ENCODE results near the gene PIK3C3. TPM values are rescaled to one million over a fixed set of nuclear protein-coding genes. Genes with fewer than 3 reads are reported as not detected.

PIK3C3 gene
- total and polyA plus RNA-seq, 9 of the 15 experiments (the other 6 are each of a cell fraction or from before 2014, with no cell fraction given): 27.0 to 101 (median 42.9) TPM

- TF ChIP-seq NFYB (IDR thresholded peaks at IDR 0.05; ENCODE audit: extremely low read depth, insufficient read length) (peak; percentile 95), ZBTB12 (CRISPR knock-in tag; IDR thresholded peaks at IDR 0.05) (peak; percentile 64), TBL1XR1 (IDR thresholded peaks at IDR 0.05; ENCODE audit: low read length in 2 of 2) (peak in 1 of 2 experiments; percentile 79; a peak in 2 of 4 replicates), ZNF384 (IDR thresholded peaks at IDR 0.05; ENCODE audit: low read depth, low read length) (peak; percentile 100), ZNF140 (CRISPR knock-in tag; IDR thresholded peaks at IDR 0.05) (no peak), ZNF707 (CRISPR knock-in tag; conservative IDR thresholded peaks at IDR 0.05) (no peak; the same call in 1 of the 2 replicates), MAFG (tag; conservative IDR thresholded peaks at IDR 0.05) (peak; percentile 28; the same call in 1 of the 2 replicates), FOXJ2 (tag; IDR thresholded peaks at IDR 0.05) (peak; percentile 87), MCM7 (IDR thresholded peaks at IDR 0.05) (no peak), ZBTB11 (CRISPR knock-in tag; IDR thresholded peaks at IDR 0.05) (peak in 1 of 3 experiments; percentile 83; a peak in 2 of 6 replicates), E2F8 (IDR thresholded peaks at IDR 0.05; ENCODE audit: low read depth, partially characterized antibody) (peak; percentile 82), ZNF274 (IDR thresholded peaks at IDR 0.05; ENCODE audit: borderline replicate concordance, low read depth, low read length) (no peak), POLR2A (conservative IDR thresholded peaks at IDR 0.05) (peak; percentile 85), ZNF24 (IDR thresholded peaks at IDR 0.05) (no peak), RAD51 (IDR thresholded peaks at IDR 0.05; ENCODE audit: borderline replicate concordance, low read depth) (no peak)
Observed at GRCh38 chr18:41954827-41955613, at the start of gene PIK3C3 (continued).
